ENCODE data around the gene CRNN. TPM values are rescaled to one million over a fixed set of nuclear protein-coding genes. Genes with fewer than 3 reads are reported as not detected.

The CRNN gene
- total RNA-seq, 1 experiment from 2014 or later: not detected

- H3K4me1 ChIP-seq (replicated peaks; ENCODE audit: insufficient read depth): no peaks in the 10 kb centered on the region
- H3F3A ChIP-seq (ENCODE audit: insufficient read depth, low read depth): no peaks in the 10 kb centered on the region
- intact Hi-C loops (cut with micrococcal nuclease; ENCODE audit: unreplicated experiment): no loop called here
- no TSS peak for BruUV-seq (replicated peaks)
- H4K20me1 ChIP-seq (ENCODE audit: insufficient read depth): no peaks in the 10 kb centered on the region; the same call in 1 of the 2 replicates
- no peak for TF ChIP-seq CTCF (conservative IDR thresholded peaks at IDR 0.05)
- no peak for TF ChIP-seq EZH2 (IDR thresholded peaks at IDR 0.05; ENCODE audit: low read depth)
- ChIA-PET POLR2A (ENCODE audit: unreplicated experiment) (interaction anchor here (0.6 kb wide), 1 partner anchor 890 kb away, joined by 6 read pairs; no protein-coding TSS in a partner anchor), CTCF (no interaction called here)
- H3K9me3 ChIP-seq (ENCODE audit: insufficient read depth, low read depth): no peaks in the 10 kb centered on the region
- H3K36me3 ChIP-seq (ENCODE audit: low read depth): no peaks in the 10 kb centered on the region
- no peak overlapping the region for H3K27ac ChIP-seq
- H2AFZ ChIP-seq: no peak overlapping the region
- H3K4me2 ChIP-seq: no peak overlapping the region
- no peaks in the 10 kb centered on the region for H3K9me2 ChIP-seq (ENCODE audit: insufficient read depth)
- no peak overlapping the region for H3K4me3 ChIP-seq
- no peak for DNase-seq
- H3K27me3 ChIP-seq (ENCODE audit: insufficient read depth, low read depth): peaks cover 31% of the 10 kb centered on the region
- H3K79me2 ChIP-seq (ENCODE audit: low read depth): no peaks in the 10 kb centered on the region
Observed at GRCh38 chr1:152436593-152437496, 22.8 kb upstream of the CRNN start.

- intact Hi-C loops (cut with micrococcal nuclease; ENCODE audit: unreplicated experiment): no loop called here
- Histone ChIP-seq H3K79me2 (ENCODE audit: low read depth) (no peaks in the 10 kb centered on the region), H3K9me3 (ENCODE audit: insufficient read depth, low read depth) (no peaks in the 10 kb centered on the region), H3K36me3 (ENCODE audit: low read depth) (no peaks in the 10 kb centered on the region), H4K20me1 (ENCODE audit: insufficient read depth) (no peaks in the 10 kb centered on the region), H3K4me1 (replicated peaks; ENCODE audit: insufficient read depth) (no peaks in the 10 kb centered on the region), H3K9me2 (ENCODE audit: insufficient read depth) (no peaks in the 10 kb centered on the region), H3F3A (ENCODE audit: insufficient read depth, low read depth) (no peaks in the 10 kb centered on the region), H2AFZ (no peak overlapping the region), H3K4me2 (no peak overlapping the region), H3K27me3 (ENCODE audit: insufficient read depth, low read depth) (peaks cover 9% of the 10 kb centered on the region; the same call in 1 of the 2 replicates), H3K4me3 (no peak overlapping the region), H3K27ac (no peak overlapping the region)
- BruUV-seq (replicated peaks): no TSS peak
- DNase-seq: no peak
- CTCF ChIA-PET: no interaction called here
- POLR2A ChIA-PET (ENCODE audit: unreplicated experiment): no interaction called here
- TF ChIP-seq EZH2 (IDR thresholded peaks at IDR 0.05; ENCODE audit: low read depth) (no peak), CTCF (conservative IDR thresholded peaks at IDR 0.05) (no peak)
Observed at GRCh38 chr1:152427458-152427857, 13.4 kb upstream of the CRNN start.

GRCh38 chr1:152426731-152427130 is 12.7 kb upstream of the CRNN start:
- Histone ChIP-seq H3K36me3 (ENCODE audit: low read depth) (no peaks in the 10 kb centered on the region), H3F3A (ENCODE audit: insufficient read depth, low read depth) (no peaks in the 10 kb centered on the region), H3K27ac (no peak overlapping the region), H3K27me3 (ENCODE audit: insufficient read depth, low read depth) (peaks cover 10% of the 10 kb centered on the region; the same call in 1 of the 2 replicates), H3K9me3 (ENCODE audit: insufficient read depth, low read depth) (no peaks in the 10 kb centered on the region), H4K20me1 (ENCODE audit: insufficient read depth) (no peaks in the 10 kb centered on the region), H3K9me2 (ENCODE audit: insufficient read depth) (no peaks in the 10 kb centered on the region), H3K4me2 (no peak overlapping the region), H3K79me2 (ENCODE audit: low read depth) (no peaks in the 10 kb centered on the region), H2AFZ (no peak overlapping the region), H3K4me1 (replicated peaks; ENCODE audit: insufficient read depth) (no peaks in the 10 kb centered on the region), H3K4me3 (no peak overlapping the region)
- no peak for DNase-seq
- BruUV-seq (replicated peaks): no TSS peak
- intact Hi-C loops (cut with micrococcal nuclease; ENCODE audit: unreplicated experiment): no loop called here
- TF ChIP-seq CTCF (conservative IDR thresholded peaks at IDR 0.05) (no peak), EZH2 (IDR thresholded peaks at IDR 0.05; ENCODE audit: low read depth) (no peak)
- ChIA-PET POLR2A (ENCODE audit: unreplicated experiment) (no interaction called here), CTCF (no interaction called here)
